CD4-positive, alpha-beta T cell (primary cell): Measurements from ENCODE around the gene SUPT6H. TPM values are rescaled to one million over a fixed set of nuclear protein-coding genes. Genes with fewer than 3 reads are reported as not detected.

Source experiments
- ATAC-seq: fragments of 200-7000 bp; cut with Tn5 transposase; one replicate; pipeline ENCODE4 v1.10.0; 2022; ENCODE audit warnings: mild to moderate bottlenecking; ENCODE audit not compliant: poor library complexity
- CTCF ChIA-PET: fragments of 350-600 bp; sonication (Branson Sonifier 250); formaldehyde crosslinking; loops from one replicate; lab custom pipeline; 2021; ENCODE audit warnings: antibody characterized with exemption, inconsistent platforms; lab: Charles Lee
- POLR2A ChIA-PET: fragments of 350-600 bp; sonication (Branson Sonifier 250); formaldehyde crosslinking; loops from one replicate; lab custom pipeline; 2021; ENCODE audit warnings: antibody characterized with exemption, inconsistent platforms; lab: Charles Lee
- DNase-seq, 14 experiments: peaks; one replicate each; pipeline ENCODE4 v3.0.0-alpha.2; 2013 to 2020; ENCODE audit warnings: mixed read lengths in 2 of 14
- H3K27ac ChIP-seq, 2 donors: one replicate each; pipeline versions ENCODE4 v1.5.1 to v1.7.0; 2013; ENCODE audit warnings: low read length in 2 of 2, low read depth in 1 of 2, mild to moderate bottlenecking in 1 of 2
- H3K27me3 ChIP-seq, 2 experiments: 1 replicate in 1 of 2; 2 replicates in 1 of 2; pipeline versions ENCODE4 v1.6.1 to v1.7.0; 2013; ENCODE audit warnings: low read length in 2 of 2, control low read depth in 1 of 2, mild to moderate bottlenecking in 1 of 2, moderate library complexity in 1 of 2; ENCODE audit not compliant: insufficient read depth in 2 of 2, control insufficient read depth in 1 of 2
- H3K36me3 ChIP-seq: one replicate; pipeline ENCODE4 v1.6.1; 2013; ENCODE audit warnings: low read length, control low read depth; ENCODE audit not compliant: insufficient read depth
- H3K4me1 ChIP-seq: one replicate; pipeline ENCODE4 v1.6.1; 2013; ENCODE audit warnings: low read length, control low read depth; ENCODE audit not compliant: insufficient read depth
- H3K4me3 ChIP-seq: one replicate; pipeline ENCODE4 v1.5.1; 2013; ENCODE audit warnings: mild to moderate bottlenecking, low read length, moderate library complexity
- H3K9me3 ChIP-seq, 2 experiments: 1 replicate in 1 of 2; 2 replicates in 1 of 2; pipeline versions ENCODE4 v1.6.1 to v1.7.0; 2013; ENCODE audit warnings: low read length in 2 of 2, mild to moderate bottlenecking in 2 of 2, control low read depth in 1 of 2, moderate library complexity in 1 of 2; ENCODE audit not compliant: control insufficient read depth in 1 of 2, insufficient read depth in 1 of 2
- H3K27ac Mint-ChIP-seq: one replicate; pipeline ENCODE4 v1.8.0; 2020; ENCODE audit warnings: mixed read lengths
- H3K27me3 Mint-ChIP-seq: one replicate; pipeline ENCODE4 v1.8.0; 2021; ENCODE audit warnings: mixed read lengths
- H3K36me3 Mint-ChIP-seq: one replicate; pipeline ENCODE4 v1.8.0; 2021; ENCODE audit warnings: low read depth, mixed read lengths
- H3K4me1 Mint-ChIP-seq: one replicate; pipeline ENCODE4 v1.8.0; 2021; ENCODE audit warnings: low read depth, mixed read lengths
- H3K4me3 Mint-ChIP-seq: one replicate; pipeline ENCODE4 v1.8.0; 2020; ENCODE audit warnings: mild to moderate bottlenecking, mixed read lengths
- H3K9me3 Mint-ChIP-seq: one replicate; pipeline ENCODE4 v1.8.0; 2020; ENCODE audit warnings: mixed read lengths
- CTCF ChIP-seq: fragments of 200-600 bp; IDR thresholded peaks from one replicate; pipeline ENCODE4 v1.8.0; 2022; ENCODE audit warnings: antibody characterized with exemption, mild to moderate bottlenecking
- intact Hi-C, 2 experiments: fragments of 100-400 bp; cut with DNase I in 1 of 2; cut with micrococcal nuclease in 1 of 2; formaldehyde crosslinking; loops; one replicate each; pipeline versions ENCODE4 v1.15.1 to v1.9.0; 2023 to 2025; cut with DNase I, micrococcal nuclease
- total RNA-seq, 174 experiments: library from RNA in 2 of 174; stranded (reverse) in 2 of 174; gene quantifications; one replicate each; pipeline ENCODE4 v1.2.3 and lab custom pipeline; 2021 to 2026

SUPT6H gene
- total RNA-seq, 2 experiments from 2014 or later = 149 to 151 TPM

DNA sequence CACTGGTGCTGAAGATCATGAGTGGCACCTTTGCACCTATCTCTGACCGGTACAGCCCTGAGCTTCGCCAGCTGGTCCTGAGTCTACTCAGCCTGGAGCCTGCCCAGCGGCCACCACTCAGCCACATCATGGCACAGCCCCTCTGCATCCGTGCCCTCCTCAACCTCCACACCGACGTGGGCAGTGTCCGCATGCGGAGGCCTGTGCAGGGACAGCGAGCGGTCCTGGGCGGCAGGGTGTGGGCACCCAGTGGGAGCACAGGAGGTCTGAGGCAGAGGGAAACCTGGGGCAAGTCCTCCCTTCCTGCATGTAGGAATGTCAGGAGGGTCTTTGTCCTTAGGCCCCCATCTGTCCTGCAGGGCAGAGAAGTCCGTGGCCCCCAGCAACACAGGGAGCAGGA lies 75.3 kb downstream of the SUPT6H start:
- Histone ChIP-seq H3K27me3 (no peaks in the 10 kb centered on the region), H3K27ac (no peak overlapping the region), H3K9me3 (no peaks in the 10 kb centered on the region), H3K4me3 (no peak overlapping the region), H3K4me1 (peaks cover 26% of the 10 kb centered on the region), H3K36me3 (no peaks in the 10 kb centered on the region)
- Mint-ChIP-seq H3K27me3 (no peaks in the 10 kb centered on the region), H3K9me3 (no peaks in the 10 kb centered on the region), H3K36me3 (peaks cover 5% of the 10 kb centered on the region), H3K4me1 (peaks cover 12% of the 10 kb centered on the region), H3K27ac (no peak overlapping the region), H3K4me3 (no peak overlapping the region)
- DNase-seq (no peak), ATAC-seq (no peak)
- intact Hi-C loops = no loop called here
- TF ChIP-seq CTCF = no peak
- CTCF ChIA-PET = no interaction called here
- POLR2A ChIA-PET = no interaction called here

GRCh38 chr17:28737770-28738679 lies 76.0 kb downstream of the SUPT6H start:
- Mint-ChIP-seq H3K36me3 (peaks cover 5% of the 10 kb centered on the region), H3K27me3 (no peaks in the 10 kb centered on the region), H3K4me3 (peak overlapping the region; percentile 7), H3K9me3 (no peaks in the 10 kb centered on the region), H3K4me1 (peaks cover 12% of the 10 kb centered on the region), H3K27ac (peak overlapping the region; percentile 52)
- Histone ChIP-seq H3K9me3 (no peaks in the 10 kb centered on the region), H3K27me3 (no peaks in the 10 kb centered on the region), H3K4me1 (peaks cover 29% of the 10 kb centered on the region), H3K27ac (no peak overlapping the region), H3K36me3 (no peaks in the 10 kb centered on the region), H3K4me3 (no peak overlapping the region)
- ChIA-PET CTCF (interaction anchor here (1.2 to 1.3 kb wide), 2 partner anchors 11 to 12 kb away, joined by 4 read pairs; no protein-coding TSS in a partner anchor), POLR2A (interaction anchor here (1.1 kb wide), 1 partner anchor 9 kb away, joined by 3 read pairs; no protein-coding TSS in a partner anchor)
- DNase-seq (no peak), ATAC-seq (no peak)
- intact Hi-C loops = no loop called here
- no peak for TF ChIP-seq CTCF

DNA sequence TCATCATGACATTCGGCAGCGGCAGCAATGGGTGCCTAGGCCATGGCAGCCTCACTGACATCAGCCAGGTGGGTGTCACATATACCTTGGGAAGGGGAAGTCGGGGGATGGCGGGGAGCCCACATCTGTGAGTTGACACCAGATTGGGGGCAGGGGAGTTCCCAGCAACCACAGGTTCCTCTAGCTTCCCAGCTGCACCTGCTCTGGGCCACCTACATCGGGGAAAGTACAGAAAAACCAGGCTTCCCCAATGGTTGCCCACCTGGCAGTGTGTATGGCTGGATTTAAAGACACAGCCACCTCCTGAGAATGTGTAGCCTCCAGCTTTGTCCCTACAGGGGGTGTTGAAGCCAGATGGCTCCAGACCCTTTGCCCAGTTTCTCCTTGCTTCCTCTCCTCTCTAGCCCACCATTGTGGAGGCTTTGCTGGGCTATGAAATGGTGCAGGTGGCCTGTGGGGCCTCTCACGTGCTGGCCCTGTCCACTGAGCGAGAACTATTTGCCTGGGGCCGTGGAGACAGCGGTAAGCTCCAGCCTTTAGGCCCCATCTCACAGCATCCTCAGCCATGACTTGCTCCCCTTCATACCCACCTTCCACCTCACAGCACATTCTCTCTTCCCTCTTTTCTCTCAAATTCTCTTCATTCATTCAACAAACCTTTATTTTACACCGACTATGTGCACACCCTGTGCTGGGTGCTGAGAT lies 76.8 kb downstream of the SUPT6H start:
- intact Hi-C loops = no loop called here

More for the DNA sequence above, 76.8 kb downstream of the SUPT6H start:
- Histone ChIP-seq H3K27ac (no peak overlapping the region), H3K36me3 (no peaks in the 10 kb centered on the region), H3K4me1 (peaks cover 36% of the 10 kb centered on the region), H3K4me3 (no peak overlapping the region), H3K9me3 (no peaks in the 10 kb centered on the region), H3K27me3 (no peaks in the 10 kb centered on the region)
- H3K9me3 Mint-ChIP-seq = no peaks in the 10 kb centered on the region
- peaks cover 5% of the 10 kb centered on the region for H3K36me3 Mint-ChIP-seq
- no peaks in the 10 kb centered on the region for H3K27me3 Mint-ChIP-seq
- ATAC-seq (peak; percentile 63), DNase-seq (peak in 5 of 14 experiments; percentile 36 to 90 (median 43))
- no peak for TF ChIP-seq CTCF
- CTCF ChIA-PET = interaction anchor here (1.2 to 1.3 kb wide), 2 partner anchors 11 to 12 kb away, joined by 4 read pairs; no protein-coding TSS in a partner anchor
- POLR2A ChIA-PET = interaction anchor here (1.1 to 1.3 kb wide), 2 partner anchors 10 to 13 kb away, joined by 3 read pairs; no protein-coding TSS in a partner anchor
- peak overlapping the region; percentile 17 for H3K4me3 Mint-ChIP-seq
- peak overlapping the region; percentile 52 for H3K27ac Mint-ChIP-seq
- peaks cover 12% of the 10 kb centered on the region for H3K4me1 Mint-ChIP-seq
